GM18951 (cell line): ENCODE data around the gene OPN4.

Experiments
- POLR2A ChIP-seq: IDR thresholded peaks from 4 replicates; pipeline ENCODE4 v1.6.1; 2011; ENCODE audit warnings: mild to moderate bottlenecking; ENCODE audit not compliant: insufficient read length, insufficient read depth; ENCODE audit errors: extremely low read depth
- in situ Hi-C: fragments of 300-500 bp; cut with MboI; formaldehyde crosslinking; loops from one replicate; pipeline ENCODE4 v1.12.0; 2022; ENCODE audit warnings: low sequenced_read_pairs, mixed read lengths, inconsistent platforms; ENCODE audit not compliant: unreplicated experiment

Gene OPN4

DNA sequence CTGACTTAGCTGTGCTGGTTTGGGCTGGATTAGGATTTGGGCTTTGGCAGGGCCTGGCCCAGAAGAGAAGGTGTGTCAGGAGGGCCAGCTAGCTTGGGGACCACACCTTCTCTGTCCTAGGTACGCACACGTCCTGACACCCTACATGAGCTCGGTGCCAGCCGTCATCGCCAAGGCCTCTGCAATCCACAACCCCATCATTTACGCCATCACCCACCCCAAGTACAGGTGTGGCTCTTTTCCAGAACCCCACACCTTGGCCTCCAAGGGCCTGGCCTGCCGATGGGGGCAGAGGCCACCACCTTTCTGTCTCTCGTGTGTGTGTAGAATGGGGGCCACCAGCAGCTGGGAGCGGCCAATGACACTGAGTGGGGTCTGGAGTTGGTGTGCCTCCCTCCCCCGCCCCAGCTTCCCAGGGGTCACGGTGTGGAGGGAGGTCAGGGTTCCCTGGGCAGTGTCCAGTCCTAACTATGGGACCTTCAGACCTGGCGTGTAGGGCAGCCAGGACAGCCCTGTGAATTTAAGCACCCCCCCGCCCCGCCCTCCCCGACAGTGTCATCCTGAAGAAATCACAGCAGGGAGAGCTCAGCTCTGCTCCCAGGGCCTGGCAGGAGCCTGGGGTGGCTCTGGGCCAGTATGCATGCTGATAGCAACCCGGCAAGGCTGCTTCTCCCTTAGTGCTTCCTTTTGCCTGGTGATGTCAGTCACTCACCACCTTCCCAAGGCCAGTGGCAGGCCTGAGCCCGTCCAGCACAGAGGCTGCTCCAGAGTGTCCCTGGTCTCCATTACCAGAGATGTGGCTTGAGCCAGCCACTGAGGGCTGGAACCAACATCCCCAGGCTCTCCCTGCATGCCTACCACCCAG is 7.0 kb downstream of the OPN4 start:
- in situ Hi-C loops, result no loop called here
- TF ChIP-seq POLR2A, result no peak

DNA sequence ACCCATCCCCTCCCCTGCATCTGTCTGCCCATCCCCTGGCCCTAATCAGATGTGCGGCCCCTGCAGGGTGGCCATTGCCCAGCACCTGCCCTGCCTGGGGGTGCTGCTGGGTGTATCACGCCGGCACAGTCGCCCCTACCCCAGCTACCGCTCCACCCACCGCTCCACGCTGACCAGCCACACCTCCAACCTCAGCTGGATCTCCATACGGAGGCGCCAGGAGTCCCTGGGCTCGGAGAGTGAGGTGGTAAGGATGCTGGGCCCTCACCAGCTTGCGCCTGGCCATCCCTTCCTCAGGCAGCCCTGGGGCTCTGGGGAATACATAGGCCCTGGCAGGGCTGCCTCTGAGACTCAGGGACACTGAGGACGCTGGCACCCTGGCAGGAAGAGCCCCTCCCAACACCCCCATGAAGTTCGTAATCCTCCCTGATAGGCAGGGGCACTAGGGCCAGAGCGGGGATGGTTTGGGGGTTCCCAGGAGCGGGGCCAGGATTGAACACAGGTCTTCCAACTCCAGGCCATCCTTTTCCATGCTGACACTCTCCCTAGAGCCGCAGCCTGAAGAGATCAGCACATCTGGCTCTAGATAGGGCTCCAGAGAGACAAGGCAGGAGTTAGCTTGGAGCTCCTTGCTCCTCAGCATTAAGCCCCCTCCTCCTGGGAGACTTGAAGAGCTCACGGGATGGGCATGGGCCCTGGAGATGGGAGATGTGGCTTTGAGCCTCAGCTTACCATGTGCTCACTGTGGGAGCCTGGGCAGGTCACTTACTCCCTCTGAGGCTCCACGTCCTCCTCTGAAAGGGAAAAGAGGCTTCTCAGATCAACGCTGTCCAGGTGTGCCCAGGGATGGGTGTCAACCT is 8.1 kb downstream of the OPN4 start:
- in situ Hi-C loops, result no loop called here
- TF ChIP-seq POLR2A, result no peak

DNA sequence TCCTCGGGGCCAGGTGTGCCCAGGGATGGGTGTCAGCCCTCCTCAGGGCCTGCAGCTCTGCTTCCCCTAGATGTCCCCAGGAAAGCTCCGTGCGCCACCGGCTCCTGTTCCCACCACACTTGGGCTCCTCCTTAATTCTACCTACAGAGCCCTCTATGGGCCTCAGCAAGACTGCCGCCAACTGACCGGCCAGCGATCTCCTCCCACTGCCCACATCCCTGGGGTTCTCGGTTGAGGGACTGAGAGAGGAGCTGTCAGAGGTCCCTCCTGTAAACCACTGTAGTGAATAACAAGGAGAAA is 8.6 kb downstream of the OPN4 start:
- in situ Hi-C loops, result no loop called here
- no peak for TF ChIP-seq POLR2A

DNA sequence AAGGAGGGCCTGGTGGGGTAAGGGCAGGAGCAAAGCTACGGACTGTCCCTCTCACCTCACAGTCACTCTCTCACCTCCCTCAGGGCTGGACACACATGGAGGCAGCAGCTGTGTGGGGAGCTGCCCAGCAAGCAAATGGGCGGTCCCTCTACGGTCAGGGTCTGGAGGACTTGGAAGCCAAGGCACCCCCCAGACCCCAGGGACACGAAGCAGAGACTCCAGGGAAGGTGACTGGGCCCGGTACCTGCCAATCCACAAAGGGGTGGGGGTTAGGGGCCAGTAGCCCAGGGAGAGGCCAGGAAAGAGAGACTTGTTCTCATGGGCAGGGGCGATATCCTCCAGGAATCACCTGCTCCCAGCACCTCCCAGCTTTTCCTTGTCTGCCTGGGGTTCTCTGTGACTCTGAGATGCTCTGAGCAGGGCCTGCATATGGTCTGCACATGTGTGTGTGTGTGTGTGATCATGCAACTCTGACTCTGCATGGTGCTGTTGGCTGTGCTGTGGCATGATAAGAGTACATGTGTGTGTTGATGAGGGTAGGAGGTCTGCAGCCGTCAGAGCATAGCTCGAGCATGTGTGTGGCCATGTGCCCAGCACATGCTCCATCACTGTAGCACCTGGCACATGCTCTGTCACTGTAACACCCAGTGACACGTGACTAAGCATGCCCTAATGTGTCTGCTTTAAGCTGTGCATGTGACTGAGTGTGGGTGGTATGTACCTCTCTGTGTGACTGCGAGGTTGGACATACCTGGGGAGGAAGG is 9.4 kb downstream of the OPN4 start:
- no peak for TF ChIP-seq POLR2A
- in situ Hi-C loops, result no loop called here

DNA sequence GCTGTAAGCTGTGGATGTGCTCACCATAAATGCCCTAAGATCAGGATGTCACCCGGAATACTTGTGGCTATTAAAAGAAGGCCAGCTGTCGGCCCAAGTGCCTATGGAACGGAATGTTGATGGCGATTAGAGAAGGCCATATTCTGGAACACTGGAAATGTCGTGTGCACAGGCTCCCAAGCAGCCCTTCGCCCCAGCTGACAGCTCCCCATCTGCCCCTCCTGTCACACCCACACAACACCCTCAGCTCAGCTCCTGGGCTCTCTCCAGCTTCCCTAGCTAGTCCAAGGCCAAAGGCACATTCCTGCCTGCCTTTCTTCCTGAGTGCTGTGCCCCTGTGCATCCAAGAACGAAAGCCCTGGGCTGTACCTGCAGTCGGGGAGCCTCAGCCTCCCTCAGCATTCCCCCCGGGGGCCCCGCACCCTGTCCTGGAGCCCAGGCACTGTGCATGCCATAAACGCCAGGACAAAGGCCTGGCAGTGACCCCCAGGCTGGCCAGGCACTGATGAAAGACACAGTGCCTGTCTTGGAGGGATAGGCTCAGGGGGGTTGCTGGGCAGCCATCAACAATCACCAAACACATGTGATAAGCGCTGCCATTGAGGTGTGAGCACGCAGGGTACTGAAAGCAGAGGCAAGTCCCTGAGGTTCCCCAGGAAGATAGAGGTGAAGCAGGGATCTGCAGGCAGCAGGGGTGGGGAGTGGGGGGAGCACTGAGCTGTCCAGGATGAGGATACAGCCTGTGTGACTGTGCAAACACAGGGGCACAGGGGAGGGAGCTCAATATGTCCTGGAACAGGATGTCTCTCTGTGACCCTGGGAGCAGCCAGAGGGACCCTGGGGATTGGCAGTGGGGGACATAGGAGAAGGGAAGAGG is 10.2 kb downstream of the OPN4 start:
- in situ Hi-C loops, result no loop called here
- TF ChIP-seq POLR2A, result no peak

DNA sequence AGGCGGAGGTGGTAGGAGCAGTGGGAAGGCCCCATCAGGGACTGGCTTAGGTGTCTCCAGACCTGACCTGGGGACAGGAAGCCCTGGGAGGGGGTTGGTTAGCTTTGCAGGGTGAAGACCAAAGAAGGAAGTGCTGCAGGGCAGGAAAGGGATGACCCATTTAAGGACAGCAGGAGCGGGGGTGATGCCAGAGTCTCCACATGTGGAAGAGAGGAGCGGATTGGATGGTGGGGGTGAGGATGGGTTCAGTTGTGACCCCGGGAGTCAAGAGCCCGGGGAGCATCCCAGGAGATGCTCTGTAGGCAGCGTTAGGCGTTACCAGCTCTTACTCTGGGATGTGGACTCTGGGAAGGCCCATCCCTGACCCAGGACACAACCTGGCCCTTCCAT is 10.9 kb downstream of the OPN4 start:
- in situ Hi-C loops, result no loop called here

DNA sequence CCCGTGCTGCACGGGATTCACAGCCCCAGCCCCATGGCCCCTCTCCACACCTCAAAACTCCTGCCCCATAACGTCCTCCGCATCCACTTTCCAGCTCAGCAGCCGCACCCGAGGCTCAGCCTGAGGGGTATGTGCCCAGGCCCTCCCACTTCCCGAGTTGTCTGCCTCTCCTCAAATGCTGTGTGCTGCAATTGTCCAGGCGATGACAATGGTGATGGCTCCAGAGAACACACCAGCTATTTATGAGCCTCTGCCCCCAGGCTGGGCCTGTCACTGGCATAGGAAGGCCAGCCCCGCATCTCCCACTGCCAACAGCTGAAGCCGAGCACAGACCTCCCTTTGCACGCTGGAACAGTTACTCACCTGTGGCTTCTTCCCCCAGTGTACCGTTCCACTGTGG is 11.5 kb downstream of the OPN4 start:
- TF ChIP-seq POLR2A, result no peak
- in situ Hi-C loops, result no loop called here

More for the DNA sequence above, 10.9 kb downstream of the OPN4 start:
- TF ChIP-seq POLR2A, result no peak

DNA sequence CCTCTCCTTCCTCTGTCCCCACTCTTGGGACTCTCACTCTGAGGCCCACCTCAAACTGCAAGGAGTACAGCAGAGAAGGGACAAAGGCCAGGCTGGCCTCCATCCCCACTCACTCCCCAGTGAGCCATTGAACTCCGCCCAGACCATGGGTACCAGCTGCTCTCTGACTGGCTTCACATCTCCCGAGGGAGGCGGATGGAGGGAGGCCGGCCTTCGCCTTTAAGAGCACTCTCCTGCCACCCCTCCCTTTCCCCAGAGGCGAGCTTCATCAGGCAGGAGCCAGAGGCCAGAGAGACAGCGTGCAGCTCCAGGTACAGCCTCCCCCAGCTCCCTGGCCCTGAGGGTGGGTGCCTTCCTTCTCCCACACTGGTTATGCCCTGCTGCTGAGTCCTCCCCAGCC is 12.2 kb downstream of the OPN4 start:
- in situ Hi-C loops, result no loop called here

DNA sequence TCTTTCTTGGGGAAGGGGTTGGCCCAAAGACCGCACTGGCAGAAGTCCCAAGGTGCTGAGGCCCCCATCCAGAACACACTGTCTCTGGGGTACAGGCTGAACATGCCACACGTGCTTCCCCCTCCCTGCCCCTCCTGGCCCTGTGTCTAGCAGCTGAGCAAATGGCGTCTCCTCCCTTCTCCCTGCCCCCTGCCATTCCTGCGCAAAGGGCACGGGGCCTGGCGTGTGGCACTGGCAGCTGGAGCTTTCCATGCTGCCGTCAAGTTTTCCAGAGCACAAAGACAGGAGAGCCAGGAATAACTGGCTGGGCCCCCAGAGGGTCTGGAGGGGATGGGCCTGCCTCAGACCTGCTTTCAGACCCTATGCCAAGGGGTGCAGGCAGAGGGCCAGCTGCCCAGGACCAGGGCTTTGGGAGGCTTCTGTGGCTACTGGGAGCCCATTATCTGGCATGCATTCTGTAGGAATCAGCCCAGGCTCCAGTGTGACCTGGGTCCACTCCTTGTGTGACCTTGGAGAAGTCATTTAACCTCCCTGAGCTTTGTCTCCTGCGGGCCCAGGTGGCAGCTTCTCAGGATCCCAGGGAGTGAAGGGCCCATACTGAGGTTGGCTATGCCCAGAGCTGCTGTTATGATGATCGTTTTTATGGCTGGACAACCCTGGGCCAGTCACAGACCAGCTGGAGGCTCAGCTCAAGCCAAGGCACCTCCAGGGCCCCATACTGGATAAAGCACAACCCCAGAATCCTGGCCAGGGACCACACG is 13.3 kb downstream of the OPN4 start:
- in situ Hi-C loops, result no loop called here
- no peak for TF ChIP-seq POLR2A

More for the DNA sequence above, 12.2 kb downstream of the OPN4 start:
- no peak for TF ChIP-seq POLR2A

DNA sequence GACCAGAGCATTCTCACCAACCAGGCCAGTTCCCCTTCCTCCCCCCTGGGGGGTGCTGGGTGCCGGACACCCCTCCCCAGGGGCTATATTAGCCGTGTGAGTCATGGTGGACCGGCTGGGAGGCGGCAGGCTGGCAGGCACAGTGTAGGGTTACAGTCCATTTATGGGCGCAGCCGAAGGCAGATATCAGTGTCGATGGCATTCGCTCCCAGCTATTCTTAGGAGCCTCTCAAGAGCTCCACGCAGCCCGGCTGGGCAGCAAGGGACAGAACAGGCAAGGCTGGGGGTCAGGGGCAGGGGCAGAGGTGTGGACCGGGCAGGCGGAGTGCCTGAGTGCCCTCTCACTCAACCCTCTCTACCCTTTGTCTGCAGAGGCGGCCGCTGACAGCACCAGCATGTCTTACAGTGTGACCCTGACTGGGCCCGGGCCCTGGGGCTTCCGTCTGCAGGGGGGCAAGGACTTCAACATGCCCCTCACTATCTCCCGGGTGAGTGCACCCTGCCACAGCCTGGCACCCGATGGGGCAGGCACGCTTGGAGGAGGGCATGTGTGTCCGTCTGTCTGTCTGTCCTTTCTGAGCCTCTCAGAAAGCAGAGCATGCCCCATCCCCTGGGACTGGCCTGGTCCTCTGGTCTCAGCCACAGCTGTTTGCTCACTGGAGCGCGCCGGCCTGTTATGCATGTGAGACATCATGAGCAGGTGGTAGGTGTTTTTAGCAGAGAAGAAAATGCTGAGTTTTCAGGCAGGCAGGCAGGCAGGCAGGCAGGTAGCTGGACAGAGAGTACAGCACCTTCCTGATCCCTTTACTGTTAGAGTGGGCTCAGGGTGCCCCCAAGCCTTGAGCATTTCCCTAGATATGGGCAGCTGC is 14.2 kb downstream of the OPN4 start, which contains the start of gene LDB3:
Gene LDB3 (plus strand): TSS at position 215 of the 869 bp plus-strand sequence. CDS start 181 bp downstream, at position 396.
- no peak for TF ChIP-seq POLR2A
- in situ Hi-C loops, result no loop called here

DNA sequence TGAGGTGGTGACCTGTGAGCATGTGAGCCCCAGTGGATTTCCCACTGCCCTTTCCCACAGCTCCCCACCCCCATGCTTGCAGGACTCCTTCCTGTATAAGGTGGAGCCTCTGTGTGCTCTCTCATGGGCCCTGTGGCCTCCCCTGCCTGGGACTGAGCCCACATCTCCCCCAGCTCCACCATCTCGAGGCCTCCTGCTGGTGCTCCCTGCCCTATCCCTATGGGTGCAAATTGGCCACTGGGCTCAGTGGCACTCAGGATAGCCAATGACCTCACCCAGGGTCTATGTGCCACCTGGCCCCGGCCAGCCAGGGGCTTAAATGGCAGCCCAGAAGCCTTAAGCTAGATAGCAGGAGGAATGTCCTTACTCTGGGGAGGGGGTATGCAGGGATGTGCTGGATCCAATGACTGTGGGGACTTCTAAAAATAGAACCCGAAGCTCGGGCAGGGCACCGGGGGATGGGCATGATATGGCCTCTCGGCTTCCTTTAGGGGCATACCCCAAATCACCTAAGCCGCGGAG is 16.0 kb downstream of the OPN4 start:
- in situ Hi-C loops, result no loop called here
- TF ChIP-seq POLR2A, result no peak
